Uterus (tissue), 2 donors: ENCODE data around the gene NUTM1.
"Not testable (repeated sequence)": the region's sequence is repeated elsewhere in the genome, so short reads cannot be mapped to it uniquely, and the experiment has no call there.

Source experiments
- POLR2A ChIP-seq, 2 donors: fragments of 450-650 bp; IDR thresholded peaks; one replicate each; pipeline ENCODE4 v1.6.1; 2016; ENCODE audit warnings: antibody characterized with exemption in 2 of 2, mild to moderate bottlenecking in 1 of 2, moderate library complexity in 1 of 2
- TF ChIP-seq, protein P1 (sequence below), 4 experiments: fragments of 200-600 bp in 2 of 4; fragments of 450-650 bp in 2 of 4; sonication (generic) in 2 of 4; IDR thresholded peaks; one replicate each; pipeline ENCODE4 v1.5.1; 2016 to 2019; ENCODE audit warnings: antibody characterized with exemption in 4 of 4, mild to moderate bottlenecking in 2 of 4, moderate library complexity in 1 of 4

DNA sequence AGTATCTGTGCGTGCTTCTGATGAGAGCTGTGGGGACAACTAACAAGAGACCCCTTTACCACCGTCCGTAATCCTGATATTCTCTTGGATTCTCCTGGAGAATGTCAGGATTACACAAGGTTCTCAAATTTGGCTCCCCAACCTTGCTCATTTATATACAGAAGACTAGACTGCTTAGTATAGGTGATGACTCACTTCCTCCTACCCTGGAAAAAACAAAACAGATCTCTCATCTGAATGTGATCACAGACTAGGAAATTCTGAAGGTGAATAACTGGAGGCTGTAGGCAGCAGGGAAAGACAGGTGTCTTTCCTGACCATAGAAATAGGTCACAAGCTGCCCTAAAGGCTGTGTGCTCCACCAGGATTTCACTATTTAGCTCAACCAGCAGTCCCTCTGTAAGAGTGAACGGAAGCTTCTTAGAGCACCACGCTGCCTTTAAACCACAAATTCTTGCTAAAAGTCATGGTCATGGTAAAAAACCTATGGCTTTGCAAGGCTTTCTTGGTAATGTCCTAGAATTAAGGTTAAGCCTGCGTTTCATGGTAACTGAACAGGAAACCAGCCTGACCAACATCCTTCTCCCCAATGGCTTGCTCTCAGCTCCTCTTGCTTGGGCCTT lies 54.6 kb downstream of the NUTM1 start:
- TF ChIP-seq, protein P1, sequence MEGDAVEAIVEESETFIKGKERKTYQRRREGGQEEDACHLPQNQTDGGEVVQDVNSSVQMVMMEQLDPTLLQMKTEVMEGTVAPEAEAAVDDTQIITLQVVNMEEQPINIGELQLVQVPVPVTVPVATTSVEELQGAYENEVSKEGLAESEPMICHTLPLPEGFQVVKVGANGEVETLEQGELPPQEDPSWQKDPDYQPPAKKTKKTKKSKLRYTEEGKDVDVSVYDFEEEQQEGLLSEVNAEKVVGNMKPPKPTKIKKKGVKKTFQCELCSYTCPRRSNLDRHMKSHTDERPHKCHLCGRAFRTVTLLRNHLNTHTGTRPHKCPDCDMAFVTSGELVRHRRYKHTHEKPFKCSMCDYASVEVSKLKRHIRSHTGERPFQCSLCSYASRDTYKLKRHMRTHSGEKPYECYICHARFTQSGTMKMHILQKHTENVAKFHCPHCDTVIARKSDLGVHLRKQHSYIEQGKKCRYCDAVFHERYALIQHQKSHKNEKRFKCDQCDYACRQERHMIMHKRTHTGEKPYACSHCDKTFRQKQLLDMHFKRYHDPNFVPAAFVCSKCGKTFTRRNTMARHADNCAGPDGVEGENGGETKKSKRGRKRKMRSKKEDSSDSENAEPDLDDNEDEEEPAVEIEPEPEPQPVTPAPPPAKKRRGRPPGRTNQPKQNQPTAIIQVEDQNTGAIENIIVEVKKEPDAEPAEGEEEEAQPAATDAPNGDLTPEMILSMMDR (IDR thresholded peaks at IDR 0.05), result not testable (repeated sequence)
- TF ChIP-seq POLR2A (IDR thresholded peaks at IDR 0.05), result not testable (repeated sequence)
